ENCODE results near the gene ADCY2.

DNA sequence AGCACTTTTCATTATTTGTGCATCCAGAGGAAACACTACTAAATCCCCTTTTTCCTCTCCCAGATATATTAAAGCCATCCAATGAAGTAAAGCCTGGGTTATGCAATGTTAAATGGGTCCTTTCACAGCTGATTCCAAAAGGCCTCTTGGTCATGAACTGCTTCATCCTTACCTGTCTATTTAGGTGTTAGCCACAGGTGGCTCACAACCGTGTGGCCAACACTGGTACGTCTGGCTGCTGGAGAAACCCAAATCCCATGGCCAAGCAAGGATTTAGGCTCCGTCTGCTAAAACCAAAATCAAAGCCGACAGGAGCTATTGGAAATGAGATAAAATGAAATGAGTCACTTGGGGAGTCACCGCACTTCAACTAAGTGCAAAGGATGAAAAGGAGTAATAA is 193.9 kb downstream of the ADCY2 start:
- TF ChIP-seq CTCF (optimal IDR thresholded peaks at IDR 0.05 in 1 of 3, IDR thresholded peaks at IDR 0.05 in 1 of 3, conservative IDR thresholded peaks at IDR 0.05 in 1 of 3; ENCODE audit: extremely low read depth in 1 of 3, insufficient read depth in 2 of 3, low read length in 3 of 3) (no peak), EZH2 (IDR thresholded peaks at IDR 0.05; ENCODE audit: low read length) (no peak)

All from keratinocyte (primary cell).